B cell (primary cell): ENCODE results near the gene ANKRD10. TPM values are rescaled to one million over a fixed set of nuclear protein-coding genes. Genes with fewer than 3 reads are reported as not detected.

Experiments
- ATAC-seq: fragments of 200-7000 bp; cut with Tn5 transposase; one replicate; pipeline ENCODE4 v1.10.0; 2021; ENCODE audit warnings: low read depth, mild to moderate bottlenecking, moderate number of reproducible peaks, moderate library complexity
- CTCF ChIA-PET: fragments of 350-600 bp; sonication (Branson Sonifier 250); formaldehyde crosslinking; loops from one replicate; lab custom pipeline; 2021; ENCODE audit warnings: antibody characterized with exemption, inconsistent platforms; lab: Charles Lee
- POLR2A ChIA-PET: fragments of 350-600 bp; sonication (Branson Sonifier 250); formaldehyde crosslinking; loops from one replicate; lab custom pipeline; 2021; ENCODE audit warnings: antibody characterized with exemption; lab: Charles Lee
- DNase-seq: peaks from one replicate; pipeline ENCODE4 v3.0.0; 2013
- H2AFZ ChIP-seq: 2 replicates; pipeline ENCODE4 v1.6.1; 2012; ENCODE audit warnings: mild to moderate bottlenecking, low read depth, low read length; ENCODE audit not compliant: insufficient read depth, poor library complexity, severe bottlenecking
- H3K27ac ChIP-seq, 2 donors: 1 replicate in 1 of 2; 2 replicates in 1 of 2; pipeline ENCODE4 v1.5.1; 2012 to 2013; ENCODE audit warnings: low read length in 2 of 2, mild to moderate bottlenecking in 2 of 2, moderate library complexity in 1 of 2
- H3K27me3 ChIP-seq, 4 experiments: fragments of 200-600 bp in 1 of 4; sonication (generic) in 1 of 4; replicated peaks in 1 of 4; 1 replicate in 2 of 4; 2 replicates in 2 of 4; pipeline versions ENCODE4 v1.6.1 to v1.7.0; 2013 to 2016; ENCODE audit warnings: low read length in 3 of 4, mild to moderate bottlenecking in 2 of 4, mixed read lengths in 1 of 4, moderate library complexity in 1 of 4; ENCODE audit not compliant: insufficient read depth in 4 of 4, control insufficient read depth in 3 of 4; ENCODE audit errors: control extremely low read depth in 1 of 4
- H3K36me3 ChIP-seq, 2 experiments: replicated peaks in 1 of 2; 1 replicate in 1 of 2; 2 replicates in 1 of 2; pipeline versions ENCODE4 v1.6.1 to v1.7.1; 2013; ENCODE audit warnings: low read length in 1 of 2; ENCODE audit not compliant: insufficient read depth in 2 of 2, control insufficient read depth in 1 of 2; ENCODE audit errors: control extremely low read depth in 1 of 2, extremely low read depth in 1 of 2
- H3K4me1 ChIP-seq, 2 donors: fragments of 200-600 bp in 1 of 2; sonication (generic) in 1 of 2; 1 replicate in 1 of 2; 2 replicates in 1 of 2; pipeline versions ENCODE4 v1.5.1 to v1.6.1; 2013 to 2017; ENCODE audit warnings: low read length in 2 of 2; ENCODE audit not compliant: control insufficient read depth in 2 of 2, insufficient read depth in 2 of 2
- H3K4me2 ChIP-seq: replicated peaks from 2 replicates; pipeline ENCODE3; 2012; ENCODE audit warnings: mild to moderate bottlenecking, low read depth, low read length; ENCODE audit not compliant: poor library complexity, severe bottlenecking
- H3K4me3 ChIP-seq, 5 experiments: fragments of 200-600 bp in 1 of 5; sonication (generic) in 1 of 5; 1 replicate in 3 of 5; 2 replicates in 2 of 5; pipeline versions ENCODE4 v1.5.1 to v1.7.0; 2011 to 2016; ENCODE audit warnings: low read length in 4 of 5, mild to moderate bottlenecking in 4 of 5, low read depth in 2 of 5, control low read depth in 1 of 5, moderate library complexity in 1 of 5; ENCODE audit not compliant: insufficient read depth in 1 of 5; ENCODE audit errors: control extremely low read depth in 1 of 5, extremely low read depth in 1 of 5
- H3K79me2 ChIP-seq: fragments of 200-600 bp; sonication (generic); one replicate; pipeline ENCODE4 v1.6.0; 2016; ENCODE audit warnings: low read length; ENCODE audit not compliant: control insufficient read depth, insufficient read depth
- H3K9ac ChIP-seq: fragments of 200-600 bp; sonication (generic); 2 replicates; pipeline ENCODE4 v1.6.1; 2017; ENCODE audit warnings: mild to moderate bottlenecking, low read length, moderate library complexity
- H3K9me3 ChIP-seq, 3 donors: one replicate each; pipeline versions ENCODE4 v1.6.1 to v1.7.1; 2013; ENCODE audit warnings: low read length in 2 of 3; ENCODE audit not compliant: control insufficient read depth in 2 of 3, insufficient read depth in 1 of 3; ENCODE audit errors: control extremely low read depth in 1 of 3
- H4K20me1 ChIP-seq: 2 replicates; pipeline ENCODE4 v1.6.0; 2012; ENCODE audit warnings: mild to moderate bottlenecking, low read length; ENCODE audit not compliant: insufficient read depth, control insufficient read depth, poor library complexity, severe bottlenecking
- H3K27ac Mint-ChIP-seq: one replicate; pipeline ENCODE4 v1.8.0; 2021; ENCODE audit warnings: mixed read lengths
- H3K27me3 Mint-ChIP-seq: one replicate; pipeline ENCODE4 v1.8.0; 2021; ENCODE audit warnings: mixed read lengths
- H3K4me1 Mint-ChIP-seq: one replicate; pipeline ENCODE4 v1.8.0; 2021; ENCODE audit warnings: mixed read lengths
- H3K4me3 Mint-ChIP-seq: one replicate; pipeline ENCODE4 v1.8.0; 2021; ENCODE audit warnings: mixed read lengths
- H3K9me3 Mint-ChIP-seq: one replicate; pipeline ENCODE4 v1.8.0; 2022; ENCODE audit warnings: mixed read lengths; ENCODE audit not compliant: insufficient read depth
- CTCF ChIP-seq: fragments of 200-600 bp; IDR thresholded peaks from one replicate; pipeline ENCODE4 v1.8.0; 2022; ENCODE audit warnings: antibody characterized with exemption, mild to moderate bottlenecking
- EZH2 ChIP-seq: IDR thresholded peaks from 2 replicates; pipeline ENCODE4 v1.6.1; 2012; ENCODE audit warnings: borderline replicate concordance, low read depth, mild to moderate bottlenecking, moderate library complexity, low read length; ENCODE audit not compliant: insufficient read depth, poor library complexity, severe bottlenecking
- WGBS: methylation state at CpG from one replicate; pipeline ENCODE4 v1.1.5; 2013; ENCODE audit warnings: missing lambda C conversion rate; ENCODE audit not compliant: insufficient coverage; 5-methylcytosine and 5-hydroxymethylcytosine counted together
- intact Hi-C: fragments of 100-400 bp; cut with micrococcal nuclease; formaldehyde crosslinking; loops from one replicate; pipeline ENCODE4 v1.10.0; 2022
- polyA plus RNA-seq: library from polyadenylated mRNA; depleted of rRNA; stranded (reverse); fragments of >200 nt; gene quantifications from 2 replicates; pipeline ENCODE4 v1.2.3, GENCODE V29; 2012
- total RNA-seq, 2 donors: library from RNA; stranded (reverse); fragments of 120-200 nt in 1 of 2; gene quantifications; 1 replicate in 1 of 2; 2 replicates in 1 of 2; pipeline versions ENCODE4 v1.2.3 to v1.2.4, GENCODE V29; 2013 to 2022

ANKRD10 gene
- total and polyA plus RNA-seq, 2 donors (not counting 1 experiment from before 2014, with no cell fraction given) = 142 to 256 TPM

- H3K27ac Mint-ChIP-seq = peak overlapping the region; percentile 8
Observed at GRCh38 chr13:110911880-110912279, 3.0 kb downstream of the ANKRD10 start.

More at GRCh38 chr13:110911880-110912279, 3.0 kb downstream of the ANKRD10 start:
- H3K4me3 Mint-ChIP-seq = peak overlapping the region; percentile 84
- H3K4me1 Mint-ChIP-seq = peaks cover 63% of the 10 kb centered on the region
- no peaks in the 10 kb centered on the region for H3K9me3 ChIP-seq
- H3K27ac ChIP-seq = no peak overlapping the region
- H3K4me3 ChIP-seq = no peak overlapping the region
- intact Hi-C loops = loop anchor here (5.0 to 10.0 kb wide), 2 partner anchors 35 to 267 kb away; no protein-coding TSS in a partner anchor
- no peak overlapping the region for H3K9ac ChIP-seq
- H3K27me3 ChIP-seq = no peaks in the 10 kb centered on the region
- POLR2A ChIA-PET = no interaction called here
- no peaks in the 10 kb centered on the region for H3K27me3 Mint-ChIP-seq
- H4K20me1 ChIP-seq = peaks cover 69% of the 10 kb centered on the region
- ATAC-seq = no peak
- DNase-seq = no peak
- WGBS = 88% methylated on average over 2 of the region's 2 CpGs
- H3K4me2 ChIP-seq = peak overlapping the region; percentile 79
- TF ChIP-seq EZH2 = no peak
- TF ChIP-seq CTCF = no peak
- H3K4me1 ChIP-seq = peaks cover 19 to 32% of the 10 kb centered on the region in 2 donors
- no peak overlapping the region for H2AFZ ChIP-seq
- peaks cover 0 to 36% of the 10 kb centered on the region in 2 experiments for H3K36me3 ChIP-seq
- no peaks in the 10 kb centered on the region for H3K9me3 Mint-ChIP-seq
- CTCF ChIA-PET = interaction anchor here (0.7 kb wide), 1 partner anchor 8 kb away, joined by 3 read pairs; no protein-coding TSS in a partner anchor
- H3K79me2 ChIP-seq = peaks cover 69% of the 10 kb centered on the region
